Left forelimb (tissue), 1 donor: ENCODE results near the gene NCAM2.
A peak's percentile ranks its signal among the peaks of the same experiment; 100 is the strongest.

ENCODE experiments used
- DNase-seq: peaks from one replicate; pipeline ENCODE4 v3.0.0-alpha.2; 2018; ENCODE audit warnings: low spot score

NCAM2 gene

GRCh38 chr21:20997636-20998455 lies at the start of gene NCAM2:
TSS of gene NCAM2 (plus strand) at chr21:20998409.
- DNase-seq: peak; percentile 86

- no peak for DNase-seq
Measured at GRCh38 chr21:20949884-20950283, 48.3 kb upstream of the NCAM2 start.

GRCh38 chr21:20965816-20966215 lies 32.4 kb upstream of the NCAM2 start:
- DNase-seq: no peak

- DNase-seq: no peak
Measured at GRCh38 chr21:20968391-20968790, 29.8 kb upstream of the NCAM2 start.

GRCh38 chr21:20970691-20971090 lies 27.5 kb upstream of the NCAM2 start:
- no peak for DNase-seq

GRCh38 chr21:20971296-20971921 lies 26.8 kb upstream of the NCAM2 start:
- DNase-seq: no peak

GRCh38 chr21:20994790-20995189 lies 3.4 kb upstream of the NCAM2 start:
- DNase-seq: no peak

- DNase-seq: no peak
Measured at GRCh38 chr21:20996421-20997310, 1.5 kb upstream of the NCAM2 start.

GRCh38 chr21:20997311-20997635 lies 936 bp upstream of the NCAM2 start:
- no peak for DNase-seq

- no peak for DNase-seq
Measured at GRCh38 chr21:20998456-20998789, 214 bp downstream of the NCAM2 start.

GRCh38 chr21:20998886-20999285 lies 677 bp downstream of the NCAM2 start:
- no peak for DNase-seq

GRCh38 chr21:20999659-21000058 lies 1.4 kb downstream of the NCAM2 start:
- DNase-seq: no peak

GRCh38 chr21:21000591-21001175 lies 2.5 kb downstream of the NCAM2 start:
- DNase-seq: no peak

GRCh38 chr21:21001591-21002100 lies 3.4 kb downstream of the NCAM2 start:
- no peak for DNase-seq

GRCh38 chr21:21002153-21002552 lies 3.9 kb downstream of the NCAM2 start:
- no peak for DNase-seq

GRCh38 chr21:21003701-21004100 lies 5.5 kb downstream of the NCAM2 start:
- no peak for DNase-seq

- no peak for DNase-seq
Measured at GRCh38 chr21:21007606-21008005, 9.4 kb downstream of the NCAM2 start.

- DNase-seq: no peak
Measured at GRCh38 chr21:21010228-21010627, 12.0 kb downstream of the NCAM2 start.

- DNase-seq: no peak
Measured at GRCh38 chr21:21010698-21011097, 12.5 kb downstream of the NCAM2 start.

- DNase-seq: no peak
Measured at GRCh38 chr21:21018821-21019220, 20.6 kb downstream of the NCAM2 start.

- no peak for DNase-seq
Measured at GRCh38 chr21:21019681-21020080, 21.5 kb downstream of the NCAM2 start.

GRCh38 chr21:21025742-21026141 lies 27.5 kb downstream of the NCAM2 start:
- no peak for DNase-seq
